SHP77 treated with DMSO at 0.1 percent for 48 hours (cell line): Measurements from ENCODE around the gene CDH24.

Experiments used
- DNase-seq: peaks from one replicate; lab custom pipeline; 2025; lab: John Stamatoyannopoulos, UW

CDH24 gene

DNA sequence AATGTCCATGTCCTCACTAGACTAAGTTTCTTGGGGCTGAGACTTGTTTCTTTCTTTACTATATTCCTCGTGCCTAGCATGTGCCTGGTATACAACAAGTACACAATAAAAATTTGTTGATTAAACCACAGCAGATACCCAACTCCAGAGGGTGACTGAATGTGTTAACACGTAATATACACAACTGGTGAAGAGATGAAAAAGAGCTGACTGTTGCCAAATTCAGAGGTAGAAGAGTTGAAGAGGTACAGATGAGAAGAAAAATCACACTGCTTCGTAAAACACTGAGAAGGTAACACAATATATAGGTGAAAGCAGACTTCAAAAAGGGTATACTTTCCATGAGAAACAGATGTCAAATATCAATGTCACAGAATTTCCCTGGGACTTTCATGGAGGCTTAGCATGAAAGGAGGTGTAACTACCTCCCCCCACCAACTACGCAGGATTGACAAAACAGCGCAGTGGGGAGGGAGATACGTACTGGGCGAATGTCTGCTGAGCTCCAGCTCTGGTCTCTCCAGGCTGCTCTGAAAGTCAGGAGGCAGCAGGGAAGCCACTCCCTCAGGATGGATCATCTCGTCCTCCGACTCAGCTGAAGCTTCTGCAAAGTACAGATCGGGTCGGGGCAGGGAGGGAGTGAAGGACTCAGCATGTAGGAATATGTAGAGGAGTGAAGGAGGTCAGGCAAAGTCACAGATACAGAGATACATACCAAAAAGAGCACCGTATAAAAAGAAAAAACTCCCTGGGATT, 32.4 kb upstream of the CDH24 start:
- DNase-seq = no peak

DNA sequence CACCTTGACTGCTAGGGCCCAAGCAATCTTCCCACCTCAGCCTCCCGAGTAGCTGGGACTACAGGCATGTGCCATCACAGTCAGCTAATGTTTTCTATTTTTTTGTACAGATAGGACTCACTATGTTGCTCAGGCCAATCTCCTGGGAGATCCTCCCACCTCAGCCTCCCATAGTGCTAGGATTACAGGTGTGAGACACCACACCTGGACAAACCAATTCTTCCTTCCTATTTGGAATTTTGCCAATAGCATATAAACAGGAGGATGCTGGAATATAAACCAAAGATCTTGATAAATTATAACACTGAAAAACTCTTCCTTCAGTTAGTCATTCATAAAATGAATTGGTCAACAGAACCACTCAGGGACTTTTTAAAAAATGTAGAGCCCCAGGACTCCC, 29.2 kb upstream of the CDH24 start:
- no peak for DNase-seq

DNA sequence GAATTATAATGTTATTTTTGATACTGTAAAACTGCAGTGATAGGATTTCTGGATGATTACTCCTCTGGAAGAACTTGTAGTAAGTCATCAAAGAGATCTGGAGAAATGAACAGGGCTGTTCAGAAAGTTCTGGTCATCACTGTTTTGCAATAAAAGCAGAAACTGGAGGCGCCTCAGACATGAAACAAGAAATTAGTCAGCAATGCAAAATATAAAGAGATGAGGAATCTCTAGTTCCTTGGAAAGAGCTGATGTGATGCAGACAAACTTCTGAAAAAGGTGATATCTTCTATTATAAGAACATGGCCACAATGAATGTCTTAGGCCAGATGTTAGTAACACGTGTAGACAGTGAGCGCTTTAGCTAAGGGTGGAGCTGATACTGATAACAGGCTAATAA, 28.1 kb upstream of the CDH24 start:
- DNase-seq = no peak

DNA sequence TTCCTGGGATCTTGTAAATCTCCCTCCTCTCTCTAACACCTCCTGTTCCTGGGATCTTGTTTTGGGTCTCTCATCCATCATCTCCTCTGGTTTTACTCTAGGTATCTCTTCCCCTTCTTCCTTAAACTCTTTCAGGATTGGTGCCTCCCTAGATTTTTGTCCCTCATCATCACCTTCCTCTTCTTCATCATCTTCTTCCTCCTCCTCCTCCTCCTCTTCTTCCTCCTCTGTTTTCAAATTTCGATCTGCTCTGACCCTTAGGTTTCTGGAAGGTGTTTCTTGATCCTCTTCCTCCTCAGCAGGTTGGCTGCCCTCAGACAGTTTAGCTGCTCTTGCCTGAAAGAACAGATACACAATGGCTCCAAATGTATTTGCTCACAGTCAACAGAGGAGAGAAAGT, 23.2 kb upstream of the CDH24 start:
- no peak for DNase-seq

DNA sequence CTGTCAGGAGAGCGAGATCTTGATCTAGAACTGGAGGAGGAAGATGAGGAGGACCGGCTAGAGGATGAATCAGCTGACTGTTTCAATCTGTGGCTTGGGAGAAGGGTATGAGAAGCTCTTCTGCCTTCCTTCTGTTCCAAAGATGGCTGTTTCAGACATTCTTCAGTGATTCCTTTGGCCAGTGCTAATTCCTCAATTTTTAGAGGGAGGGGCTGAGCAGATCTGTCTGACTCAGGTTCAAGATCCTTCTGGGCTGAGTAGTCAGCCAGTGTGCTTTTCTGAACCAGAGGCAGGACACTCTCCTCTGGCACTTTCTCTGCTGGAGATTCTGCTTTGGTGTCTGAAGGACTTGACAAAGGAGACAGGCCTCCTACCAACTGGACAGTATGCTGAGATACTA, 22.4 kb upstream of the CDH24 start:
- DNase-seq = no peak

DNA sequence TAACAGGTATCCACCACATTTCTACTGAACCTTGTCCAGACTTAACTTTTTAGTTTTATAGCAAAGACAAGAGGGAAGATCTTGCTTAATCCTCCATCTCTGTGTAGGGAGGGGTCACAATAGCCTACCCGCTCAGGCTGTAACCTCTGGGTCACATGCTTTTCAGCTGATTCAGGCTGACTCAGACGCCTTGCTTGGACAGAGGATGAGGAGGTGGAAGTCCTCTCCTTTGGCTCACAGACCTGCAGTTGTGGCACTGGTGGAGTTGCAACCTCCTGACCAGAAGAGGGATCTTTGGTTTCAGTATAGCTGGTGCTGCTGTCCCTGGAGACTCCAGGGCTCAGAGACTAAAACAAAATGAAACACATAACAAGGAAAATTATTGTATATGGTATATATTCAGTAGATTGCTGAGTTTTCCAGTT, 21.4 kb upstream of the CDH24 start:
- DNase-seq = no peak

DNA sequence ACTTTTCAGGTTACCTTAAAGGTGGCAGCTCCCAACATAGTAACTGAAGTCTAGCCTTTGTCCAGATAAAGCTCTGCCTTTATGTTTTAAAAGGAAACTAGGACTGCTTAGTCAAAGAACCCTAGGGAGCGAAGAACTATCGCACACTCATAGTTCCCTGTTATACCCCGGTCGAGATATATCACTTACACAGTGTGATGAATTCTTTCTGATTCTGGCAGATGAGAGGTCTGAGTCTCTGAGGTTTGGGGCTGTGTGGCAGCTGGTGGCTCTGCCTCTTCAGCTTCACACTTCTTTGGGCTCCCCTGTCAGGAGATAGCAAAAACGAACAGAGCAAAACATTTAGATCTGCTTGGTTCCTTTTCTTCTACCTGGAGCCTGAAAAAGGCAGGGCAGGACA, 20.6 kb upstream of the CDH24 start:
- DNase-seq = no peak

DNA sequence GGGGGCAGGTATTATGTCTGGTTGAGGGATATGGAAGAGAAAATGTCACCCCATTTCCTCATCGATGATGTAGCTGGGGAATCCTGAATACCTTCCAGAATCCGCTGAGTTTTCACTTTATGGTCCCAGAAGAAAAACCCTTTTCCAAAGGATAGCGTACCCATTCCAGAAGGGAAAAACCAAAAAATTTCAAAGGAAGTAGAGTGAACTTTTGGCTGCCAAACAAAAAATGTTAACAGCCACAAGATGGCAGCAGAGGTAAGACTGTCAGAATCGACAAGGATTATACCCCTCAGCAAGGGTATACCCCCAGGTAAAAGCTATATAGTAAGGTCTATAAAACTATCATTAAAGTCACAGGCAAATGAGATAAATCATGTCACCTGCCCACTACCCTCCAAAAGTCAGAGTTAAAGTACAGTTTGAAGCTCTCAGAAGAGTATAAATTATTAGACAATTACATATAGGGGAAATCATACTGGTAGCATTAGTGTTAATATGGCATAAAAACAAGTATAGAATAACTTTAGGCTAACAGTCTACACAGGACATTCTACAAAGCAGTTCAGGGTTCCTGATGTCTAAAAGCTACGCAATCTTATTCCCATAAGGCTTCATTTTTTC, 19.6 kb upstream of the CDH24 start:
- no peak for DNase-seq

DNA sequence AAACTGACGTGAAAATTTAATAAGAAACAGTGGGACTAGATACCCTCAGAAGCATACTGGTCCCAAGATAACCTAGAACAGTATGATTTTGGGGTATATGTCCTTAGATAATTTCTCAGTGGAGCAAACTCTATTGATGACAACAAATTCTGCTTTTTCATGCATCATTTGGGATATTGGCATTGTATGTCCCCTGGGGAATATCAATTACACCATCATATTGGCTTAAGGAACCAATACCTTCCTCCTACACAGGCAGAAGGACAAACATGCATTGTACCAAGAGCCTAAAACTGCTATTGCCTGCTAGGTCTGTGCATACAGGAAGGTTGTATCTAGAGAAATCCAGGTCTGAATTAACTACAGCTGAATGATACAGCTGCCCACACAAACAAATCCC, 17.6 kb upstream of the CDH24 start:
- no peak for DNase-seq

DNA sequence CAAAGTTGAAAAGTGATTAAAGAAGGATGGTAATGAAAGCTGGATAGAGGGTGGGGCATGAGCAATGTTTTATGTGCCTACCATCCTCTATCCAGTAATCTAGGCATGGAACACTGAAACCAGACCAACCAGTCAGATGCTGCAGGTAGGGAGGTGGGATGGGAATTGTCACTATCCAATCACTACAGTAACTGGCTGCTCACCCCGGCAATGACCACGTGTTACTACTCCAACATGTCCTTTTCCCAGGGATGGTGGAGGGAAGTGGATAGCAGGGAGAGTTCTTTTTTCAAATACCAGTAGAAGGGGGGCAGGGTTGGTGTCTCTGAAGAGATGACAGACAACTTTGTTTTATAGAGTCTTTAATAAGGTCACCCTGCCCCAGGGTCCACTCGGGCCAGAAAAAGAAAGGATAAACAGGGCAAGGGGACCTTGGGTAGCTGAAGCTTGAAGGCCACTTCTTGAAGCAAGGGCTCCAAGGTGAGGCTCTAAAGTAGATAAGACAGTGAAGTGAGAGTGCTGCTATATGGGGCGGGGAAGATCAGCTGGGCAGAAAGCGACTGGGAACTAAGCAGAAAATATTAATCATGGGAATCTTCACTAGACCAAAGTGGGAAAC, 14.7 kb upstream of the CDH24 start:
- DNase-seq = no peak

DNA sequence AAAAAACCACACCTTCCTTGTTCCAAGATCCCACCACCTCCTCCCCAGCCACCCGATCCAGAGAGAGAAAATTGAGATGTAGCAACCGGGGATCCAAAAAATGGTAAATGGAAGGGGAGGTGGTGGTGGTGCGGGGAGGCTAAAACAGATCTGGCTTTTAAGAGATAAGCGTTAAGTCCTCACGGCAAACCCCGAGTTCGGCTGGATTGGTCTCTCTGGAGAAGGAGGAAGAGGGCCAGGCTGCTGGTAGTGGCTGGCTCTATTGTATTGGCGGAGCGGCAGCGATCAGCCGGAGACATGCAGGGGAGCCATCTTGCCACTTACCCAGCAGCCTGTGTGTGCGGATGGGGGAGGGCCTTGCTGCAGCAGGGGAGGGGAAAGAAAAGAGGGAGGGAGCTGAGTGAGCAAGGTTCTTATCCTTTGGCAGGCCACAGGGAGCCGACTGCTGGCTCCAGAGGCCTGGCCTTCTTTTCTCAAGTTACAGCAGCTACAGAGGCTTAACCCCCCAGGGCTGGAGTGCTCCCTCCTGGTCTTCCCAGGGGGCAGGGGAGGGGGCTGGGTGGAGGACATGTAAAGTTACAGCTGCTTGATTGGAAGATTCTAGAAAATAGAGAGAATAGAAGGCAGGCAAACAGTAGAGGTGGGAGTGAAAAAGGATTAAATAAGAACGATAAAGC, 14.1 kb upstream of the CDH24 start:
- no peak for DNase-seq

DNA sequence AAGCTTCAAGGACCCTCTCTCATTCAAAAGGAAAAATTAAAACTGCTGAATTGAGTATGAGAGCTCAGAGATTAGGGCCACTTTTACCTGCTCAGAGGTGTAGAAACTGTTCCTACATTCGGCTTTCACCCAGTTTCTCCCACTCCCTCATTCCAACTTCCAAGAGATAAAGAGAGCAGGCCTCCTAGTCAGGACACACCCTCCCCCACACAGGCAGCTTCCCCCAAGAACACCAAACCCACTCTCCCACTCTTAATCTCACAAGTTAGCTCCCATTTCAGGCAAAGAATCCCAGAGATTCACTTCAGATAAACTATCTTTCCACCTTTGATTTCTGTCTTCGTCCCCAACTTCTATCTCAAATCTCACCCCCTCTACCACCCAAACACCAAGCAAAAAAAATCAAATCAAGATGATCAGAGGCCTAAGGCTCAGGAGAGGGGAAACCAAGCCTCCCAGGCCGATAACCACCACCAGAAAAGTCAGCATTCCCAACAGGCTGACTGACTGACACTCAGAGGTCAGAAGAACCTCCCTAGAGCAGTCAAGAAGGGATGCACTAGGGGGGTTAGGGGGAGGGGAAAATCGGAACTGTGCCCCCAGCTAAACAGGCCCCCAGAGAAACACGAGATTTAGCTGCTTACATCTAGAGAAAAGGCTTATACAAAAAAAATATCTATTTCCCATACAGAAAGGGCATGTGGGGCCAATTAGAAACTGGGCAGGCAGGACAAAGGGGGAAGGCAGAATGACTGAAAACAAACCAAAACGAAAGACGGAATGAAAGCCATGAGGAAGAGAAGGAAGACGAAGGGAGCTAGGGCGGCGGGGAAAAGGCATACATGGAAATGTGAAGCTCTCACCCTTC, 13.2 kb upstream of the CDH24 start:
- DNase-seq = no peak

DNA sequence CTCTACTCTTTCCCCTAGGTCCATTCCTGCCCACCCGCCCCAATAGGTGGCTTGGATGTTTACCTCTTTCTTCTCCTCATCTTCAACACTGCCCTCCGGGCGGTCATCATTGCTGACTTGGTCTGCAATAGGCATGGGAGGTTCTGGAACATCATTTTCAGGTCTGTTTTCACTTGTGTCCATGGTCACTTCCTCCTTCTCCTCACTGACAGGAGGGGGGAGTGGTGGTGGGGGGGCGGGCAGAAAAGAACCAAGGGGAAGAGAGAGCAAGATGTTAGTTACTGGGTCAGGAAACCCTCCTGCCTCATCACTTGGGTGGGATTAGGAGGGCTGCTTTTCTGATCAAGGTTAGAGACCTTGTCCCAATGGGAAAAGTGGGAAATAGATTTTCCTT, 12.1 kb upstream of the CDH24 start:
- no peak for DNase-seq

DNA sequence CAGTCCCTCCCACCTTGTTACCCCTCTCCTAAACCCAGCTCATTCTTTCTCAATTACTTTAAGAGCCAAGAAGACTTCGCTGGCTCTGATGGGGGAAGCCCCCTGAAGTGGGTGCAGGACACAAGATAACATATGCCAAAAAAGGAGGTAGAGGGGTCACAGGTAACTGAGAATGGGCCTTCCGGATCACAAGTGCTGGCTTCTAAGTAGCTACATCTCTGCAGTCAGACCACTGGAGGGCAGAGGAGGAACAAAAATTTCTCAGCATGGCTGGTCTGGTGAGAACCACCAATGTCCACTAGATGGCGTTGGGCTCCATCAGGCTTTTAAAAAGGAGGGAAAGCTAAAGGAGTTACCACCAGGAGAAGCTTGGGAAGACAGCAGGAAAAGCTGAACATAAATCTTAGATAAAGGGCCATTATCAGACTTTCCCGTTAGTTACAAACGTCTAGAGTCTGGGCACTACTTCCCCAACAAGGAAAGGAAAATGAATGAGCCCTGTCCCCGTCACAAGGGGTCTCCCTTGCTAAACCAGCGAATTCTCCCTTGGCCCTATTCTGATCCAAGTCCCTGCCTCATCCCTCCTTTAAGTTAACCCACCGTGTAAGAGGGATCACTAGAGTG, 11.6 kb upstream of the CDH24 start:
- DNase-seq = no peak

DNA sequence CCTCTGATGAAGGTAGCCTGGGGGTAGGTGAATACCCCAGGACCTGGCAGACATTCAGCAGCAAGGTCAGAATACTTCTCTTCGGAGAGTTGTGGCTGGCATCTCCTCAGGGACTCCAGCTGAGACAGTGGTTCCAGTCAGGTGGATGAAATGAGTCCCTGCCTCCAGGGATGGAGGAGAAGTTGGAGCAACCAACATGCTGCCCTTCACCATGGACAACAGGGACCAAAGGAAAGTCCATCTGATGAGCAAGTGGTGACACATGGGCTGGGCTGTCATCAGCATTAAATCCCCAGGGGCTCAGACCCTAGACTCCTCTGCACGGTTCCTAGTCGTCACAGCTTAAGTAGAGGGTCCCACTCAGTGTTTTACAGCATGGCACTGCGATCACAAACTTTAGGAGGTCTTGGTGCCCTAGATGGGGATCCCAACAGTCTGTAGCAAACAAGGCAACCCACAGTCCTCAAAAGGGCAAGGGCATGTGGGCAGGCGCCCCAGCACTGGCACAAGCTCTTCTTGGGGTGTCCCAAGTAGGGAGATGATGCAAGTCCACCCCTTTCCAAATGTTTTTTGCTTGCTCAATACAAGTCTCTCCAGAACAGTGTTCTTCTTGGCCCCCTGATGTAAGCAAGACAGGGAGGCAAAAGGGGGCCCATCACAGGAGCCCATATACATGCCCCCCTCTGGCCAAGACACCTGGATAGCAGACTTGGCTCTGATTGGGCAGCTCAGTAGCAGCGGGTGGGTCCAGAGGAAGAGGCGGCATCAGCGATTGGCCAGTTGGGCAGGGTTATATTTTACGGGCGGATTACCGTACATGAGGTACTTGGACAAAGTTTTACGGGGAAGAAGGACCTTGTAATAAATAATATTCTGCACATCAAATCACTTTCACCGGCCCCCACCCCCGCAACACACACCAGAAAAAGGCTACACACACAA, 10.8 kb upstream of the CDH24 start:
- DNase-seq = no peak

DNA sequence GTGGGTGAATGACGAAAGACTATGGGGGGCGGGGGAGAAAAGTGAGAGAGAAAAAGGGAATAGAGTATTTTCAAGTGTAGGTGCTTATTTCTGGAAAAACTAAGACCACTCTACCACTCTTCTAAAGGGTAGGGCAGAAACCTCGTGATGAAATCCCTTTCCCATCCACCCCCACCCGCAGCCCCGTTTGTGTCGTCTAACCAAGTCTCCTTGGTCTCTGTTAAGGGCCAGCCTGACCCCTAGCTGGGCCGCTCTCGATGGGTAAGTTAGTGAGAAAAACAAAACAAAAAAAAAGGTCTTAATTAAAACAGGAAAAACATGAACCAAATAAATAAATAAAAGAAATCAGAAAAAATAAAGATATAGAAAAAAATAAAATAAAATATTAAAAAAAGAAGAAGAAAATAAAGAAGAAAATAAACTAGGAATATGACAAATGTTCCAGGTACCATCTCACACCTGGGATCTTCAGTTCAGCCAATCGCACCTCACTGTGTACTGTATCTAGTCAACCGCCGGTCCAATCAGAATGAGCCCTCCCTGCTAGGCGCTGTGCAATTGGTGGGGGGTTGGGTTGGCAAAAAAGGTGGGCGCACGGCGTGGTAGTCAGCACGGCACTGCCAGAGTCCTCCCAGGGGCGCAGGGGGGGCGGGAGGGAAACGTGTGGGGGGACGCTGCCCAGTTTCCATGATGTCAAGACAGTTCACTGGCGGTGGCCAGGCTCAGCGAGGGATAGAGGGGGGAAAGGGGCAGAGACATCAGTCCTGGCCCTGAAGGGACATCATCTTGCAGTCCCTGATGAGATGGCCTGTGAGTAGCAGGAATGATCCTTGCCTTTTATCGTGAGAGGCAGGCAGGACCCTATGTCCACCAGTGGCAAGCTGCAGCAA, 9.8 kb upstream of the CDH24 start:
- DNase-seq = no peak

DNA sequence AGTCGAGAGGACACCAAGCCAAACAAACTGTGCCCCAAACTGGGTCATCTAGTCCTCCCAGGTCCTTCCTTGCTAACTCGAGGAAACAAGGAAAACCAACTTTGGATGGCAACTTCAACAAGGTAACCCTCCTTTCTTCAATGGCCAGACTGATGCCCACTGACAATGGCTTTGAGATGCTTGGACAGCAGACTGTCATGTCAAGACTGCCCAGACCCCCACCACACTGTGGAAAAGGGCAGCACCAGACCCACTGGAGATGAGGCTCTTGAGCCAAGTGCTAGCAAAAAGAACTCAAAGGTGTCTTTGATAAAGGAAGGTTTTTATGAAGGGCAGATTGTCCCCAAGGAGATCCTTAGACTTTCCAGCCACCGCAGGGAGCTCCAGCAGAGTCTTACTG, 9.0 kb upstream of the CDH24 start:
- no peak for DNase-seq

DNA sequence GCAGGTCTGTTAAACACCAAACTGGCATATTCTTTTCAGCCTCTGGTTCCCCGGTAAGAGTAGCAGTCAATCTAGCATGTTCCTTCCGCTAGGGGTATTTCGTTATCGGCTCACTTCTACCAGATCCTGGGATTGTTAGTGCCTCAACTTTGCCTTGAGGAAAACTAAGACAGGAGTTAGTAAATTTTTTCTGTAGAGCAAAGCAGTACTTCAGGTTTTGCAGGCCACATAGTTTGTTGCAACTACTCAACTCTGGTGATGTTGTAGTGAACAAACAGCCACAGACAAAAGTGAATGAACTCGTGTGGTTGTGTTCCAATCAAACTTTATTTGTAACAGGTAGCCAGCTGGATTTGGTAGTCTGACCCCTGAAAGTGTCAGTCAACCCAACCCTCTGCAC, 6.3 kb upstream of the CDH24 start:
- DNase-seq = no peak

DNA sequence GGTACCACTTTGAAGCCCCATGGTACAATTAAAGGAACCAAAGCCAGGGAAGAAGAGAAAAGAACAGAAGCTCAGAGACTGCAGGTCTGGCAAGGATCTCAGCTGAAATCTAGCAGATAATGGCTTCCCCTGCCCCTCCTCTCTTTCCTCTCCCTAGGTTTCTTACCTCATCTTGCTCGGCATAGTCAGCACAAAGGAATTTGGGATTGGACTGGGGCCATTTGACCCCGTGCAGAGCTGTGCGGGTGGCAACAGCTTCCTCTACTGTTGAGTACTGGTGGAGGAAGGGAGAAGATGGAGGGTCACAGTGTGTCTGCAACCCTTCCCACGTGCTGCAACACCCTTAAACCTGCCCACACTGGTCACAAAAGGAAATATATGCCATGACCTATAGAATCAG, 4.7 kb upstream of the CDH24 start:
- no peak for DNase-seq
